ENCODE measurements around the gene HPRT1. TPM values are rescaled to one million over a fixed set of nuclear protein-coding genes. Genes with fewer than 3 reads are reported as not detected.
"Not testable (repeated sequence)": the region's sequence is repeated elsewhere in the genome, so short reads cannot be mapped to it uniquely, and the experiment has no call there.

Gene HPRT1
- total RNA-seq, 1 donor from 2014 or later: 17.3 TPM

DNA sequence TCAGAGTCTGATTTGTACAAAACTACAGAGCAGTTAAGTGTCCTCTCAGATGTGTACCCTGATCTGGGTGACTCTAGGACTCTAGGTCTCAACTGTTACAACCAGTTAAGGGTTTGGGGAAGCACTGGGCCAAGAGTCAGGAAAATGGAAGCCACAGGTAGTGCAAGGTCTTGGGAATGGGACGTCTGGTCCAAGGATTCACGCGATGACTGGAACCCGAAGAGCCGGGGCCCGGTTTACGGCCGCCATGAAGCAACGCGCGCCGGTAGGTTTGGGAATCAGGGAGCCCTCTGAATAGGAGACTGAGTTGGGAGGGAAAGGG lies 321 bp upstream of the HPRT1 start:
- peaks cover 9% of the 10 kb centered on the region for H3K4me1 Mint-ChIP-seq (ENCODE audit: low read depth)
- DNase-seq (ENCODE audit: low spot score): no peak
- H3K36me3 Mint-ChIP-seq (ENCODE audit: low read depth): no peaks in the 10 kb centered on the region
- peak overlapping the region; percentile 91 for H3K27ac Mint-ChIP-seq (ENCODE audit: unreplicated experiment)
- TF ChIP-seq, protein P1, sequence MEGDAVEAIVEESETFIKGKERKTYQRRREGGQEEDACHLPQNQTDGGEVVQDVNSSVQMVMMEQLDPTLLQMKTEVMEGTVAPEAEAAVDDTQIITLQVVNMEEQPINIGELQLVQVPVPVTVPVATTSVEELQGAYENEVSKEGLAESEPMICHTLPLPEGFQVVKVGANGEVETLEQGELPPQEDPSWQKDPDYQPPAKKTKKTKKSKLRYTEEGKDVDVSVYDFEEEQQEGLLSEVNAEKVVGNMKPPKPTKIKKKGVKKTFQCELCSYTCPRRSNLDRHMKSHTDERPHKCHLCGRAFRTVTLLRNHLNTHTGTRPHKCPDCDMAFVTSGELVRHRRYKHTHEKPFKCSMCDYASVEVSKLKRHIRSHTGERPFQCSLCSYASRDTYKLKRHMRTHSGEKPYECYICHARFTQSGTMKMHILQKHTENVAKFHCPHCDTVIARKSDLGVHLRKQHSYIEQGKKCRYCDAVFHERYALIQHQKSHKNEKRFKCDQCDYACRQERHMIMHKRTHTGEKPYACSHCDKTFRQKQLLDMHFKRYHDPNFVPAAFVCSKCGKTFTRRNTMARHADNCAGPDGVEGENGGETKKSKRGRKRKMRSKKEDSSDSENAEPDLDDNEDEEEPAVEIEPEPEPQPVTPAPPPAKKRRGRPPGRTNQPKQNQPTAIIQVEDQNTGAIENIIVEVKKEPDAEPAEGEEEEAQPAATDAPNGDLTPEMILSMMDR (IDR thresholded peaks at IDR 0.05): no peak
- no peaks in the 10 kb centered on the region for H3K27me3 Mint-ChIP-seq (ENCODE audit: low read depth)
- H3K9me3 Mint-ChIP-seq (ENCODE audit: low read depth): no peaks in the 10 kb centered on the region
- peak overlapping the region; percentile 80 for H3K4me3 Mint-ChIP-seq (ENCODE audit: unreplicated experiment)

DNA sequence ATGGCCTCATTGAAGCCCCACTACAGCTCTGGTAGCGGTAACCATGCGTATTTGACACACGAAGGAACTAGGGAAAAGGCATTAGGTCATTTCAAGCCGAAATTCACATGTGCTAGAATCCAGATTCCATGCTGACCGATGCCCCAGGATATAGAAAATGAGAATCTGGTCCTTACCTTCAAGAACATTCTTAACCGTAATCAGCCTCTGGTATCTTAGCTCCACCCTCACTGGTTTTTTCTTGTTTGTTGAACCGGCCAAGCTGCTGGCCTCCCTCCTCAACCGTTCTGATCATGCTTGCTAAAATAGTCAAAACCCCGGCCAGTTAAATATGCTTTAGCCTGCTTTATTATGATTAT lies 876 bp downstream of the HPRT1 start:
- H3K36me3 Mint-ChIP-seq (ENCODE audit: low read depth): no peaks in the 10 kb centered on the region
- TF ChIP-seq, protein P1 (IDR thresholded peaks at IDR 0.05): no peak
- peaks cover 9% of the 10 kb centered on the region for H3K4me1 Mint-ChIP-seq (ENCODE audit: low read depth)
- no peak for DNase-seq (ENCODE audit: low spot score)
- H3K27me3 Mint-ChIP-seq (ENCODE audit: low read depth): no peaks in the 10 kb centered on the region
- peak overlapping the region; percentile 80 for H3K4me3 Mint-ChIP-seq (ENCODE audit: unreplicated experiment)
- no peaks in the 10 kb centered on the region for H3K9me3 Mint-ChIP-seq (ENCODE audit: low read depth)
- peak overlapping the region; percentile 75 for H3K27ac Mint-ChIP-seq (ENCODE audit: unreplicated experiment)

DNA sequence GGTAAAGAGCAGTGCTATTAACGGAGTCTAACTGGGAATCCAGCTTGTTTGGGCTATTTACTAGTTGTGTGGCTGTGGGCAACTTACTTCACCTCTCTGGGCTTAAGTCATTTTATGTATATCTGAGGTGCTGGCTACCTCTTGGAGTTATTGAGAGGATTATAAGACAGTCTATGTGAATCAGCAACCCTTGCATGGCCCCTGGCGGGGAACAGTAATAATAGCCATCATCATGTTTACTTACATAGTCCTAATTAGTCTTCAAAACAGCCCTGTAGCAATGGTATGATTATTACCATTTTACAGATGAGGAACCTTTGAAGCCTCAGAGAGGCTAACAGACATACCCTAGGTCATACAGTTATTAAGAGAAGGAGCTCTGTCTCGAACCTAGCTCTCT lies 1.5 kb downstream of the HPRT1 start:
- no peaks in the 10 kb centered on the region for H3K36me3 Mint-ChIP-seq (ENCODE audit: low read depth)
- no peak overlapping the region for H3K27ac Mint-ChIP-seq (ENCODE audit: unreplicated experiment)
- H3K4me1 Mint-ChIP-seq (ENCODE audit: low read depth): peaks cover 9% of the 10 kb centered on the region
- H3K27me3 Mint-ChIP-seq (ENCODE audit: low read depth): no peaks in the 10 kb centered on the region
- H3K9me3 Mint-ChIP-seq (ENCODE audit: low read depth): no peaks in the 10 kb centered on the region
- TF ChIP-seq, protein P1 (IDR thresholded peaks at IDR 0.05): no peak
- H3K4me3 Mint-ChIP-seq (ENCODE audit: unreplicated experiment): peak overlapping the region; percentile 80
- no peak for DNase-seq (ENCODE audit: low spot score)

DNA sequence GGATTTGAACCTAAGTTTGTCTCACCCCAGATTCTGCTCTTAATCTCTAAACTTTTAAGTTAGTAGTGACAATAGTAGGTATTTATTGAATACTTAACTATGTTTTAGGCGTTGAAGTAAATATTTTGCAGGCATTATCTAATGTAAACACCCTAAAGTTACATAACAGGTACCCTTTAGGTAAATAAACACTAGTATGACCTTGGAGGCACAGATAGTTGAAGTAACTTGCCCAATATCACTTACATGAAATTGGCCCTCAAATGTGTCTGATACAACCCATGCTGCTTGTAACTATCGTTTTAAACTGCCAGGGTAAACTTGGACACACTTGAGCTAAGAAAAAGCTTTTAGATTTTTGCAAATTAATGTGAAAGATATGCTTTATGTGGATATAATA lies 3.0 kb downstream of the HPRT1 start:
- H3K36me3 Mint-ChIP-seq (ENCODE audit: low read depth): no peaks in the 10 kb centered on the region
- no peaks in the 10 kb centered on the region for H3K27me3 Mint-ChIP-seq (ENCODE audit: low read depth)
- no peak for DNase-seq (ENCODE audit: low spot score)
- TF ChIP-seq, protein P1 (IDR thresholded peaks at IDR 0.05): no peak
- H3K4me3 Mint-ChIP-seq (ENCODE audit: unreplicated experiment): no peak overlapping the region
- H3K27ac Mint-ChIP-seq (ENCODE audit: unreplicated experiment): no peak overlapping the region
- H3K4me1 Mint-ChIP-seq (ENCODE audit: low read depth): peaks cover 9% of the 10 kb centered on the region
- no peaks in the 10 kb centered on the region for H3K9me3 Mint-ChIP-seq (ENCODE audit: low read depth)

DNA sequence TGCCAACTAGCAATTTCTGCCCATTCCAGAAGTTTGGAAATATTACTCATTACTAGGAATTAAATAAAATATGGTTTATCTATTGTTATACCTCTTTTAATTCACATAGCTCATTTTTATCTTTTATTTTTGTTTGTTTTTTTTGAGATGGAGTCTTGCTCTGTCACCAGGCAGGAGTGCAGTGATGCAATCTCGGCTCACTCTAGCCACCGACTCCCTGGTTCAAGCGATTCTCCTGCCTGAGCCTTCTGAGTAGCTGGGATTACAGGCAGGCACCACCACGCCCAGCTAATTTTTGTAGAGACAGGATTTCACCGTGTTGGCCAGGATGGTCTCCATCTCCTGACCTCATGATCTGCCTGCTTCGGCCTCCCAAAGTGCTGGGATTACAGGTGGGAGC lies 4.5 kb downstream of the HPRT1 start:
- not testable (repeated sequence) for H3K4me3 Mint-ChIP-seq (ENCODE audit: unreplicated experiment); DNase-seq (ENCODE audit: low spot score); H3K36me3 Mint-ChIP-seq (ENCODE audit: low read depth); H3K27me3 Mint-ChIP-seq (ENCODE audit: low read depth); H3K27ac Mint-ChIP-seq (ENCODE audit: unreplicated experiment); H3K9me3 Mint-ChIP-seq (ENCODE audit: low read depth)
- H3K4me1 Mint-ChIP-seq (ENCODE audit: low read depth): peaks cover 10% of the 10 kb centered on the region

DNA sequence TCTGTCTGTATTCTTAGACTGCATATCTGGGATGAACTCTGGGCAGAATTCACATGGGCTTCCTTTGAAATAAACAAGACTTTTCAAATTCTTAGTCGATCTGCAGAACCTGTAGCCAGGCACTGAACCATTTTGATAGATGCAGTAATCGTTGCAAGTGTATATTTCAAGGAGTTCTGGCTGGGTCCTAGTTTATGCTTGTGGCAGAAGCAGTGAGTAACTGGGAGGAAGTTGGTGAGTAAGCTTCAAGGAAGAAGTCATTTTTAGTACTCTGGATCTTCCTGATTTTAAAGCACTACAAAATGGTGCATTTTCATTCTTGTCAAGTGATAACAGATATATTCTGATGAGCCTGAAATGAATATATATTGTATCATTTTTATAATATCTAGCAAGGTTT lies 9.5 kb downstream of the HPRT1 start:
- Mint-ChIP-seq H3K36me3 (ENCODE audit: low read depth) (no peaks in the 10 kb centered on the region), H3K27me3 (ENCODE audit: low read depth) (peaks cover 4% of the 10 kb centered on the region), H3K9me3 (ENCODE audit: low read depth) (no peaks in the 10 kb centered on the region), H3K27ac (ENCODE audit: unreplicated experiment) (no peak overlapping the region), H3K4me1 (ENCODE audit: low read depth) (peaks cover 3% of the 10 kb centered on the region), H3K4me3 (ENCODE audit: unreplicated experiment) (no peak overlapping the region)
- DNase-seq (ENCODE audit: low spot score): no peak
- TF ChIP-seq, protein P1 (IDR thresholded peaks at IDR 0.05): no peak
